ENCODE measurements around the gene PRPSAP2.
A peak's percentile ranks its signal among the peaks of the same experiment; 100 is the strongest.
"Not testable (repeated sequence)": the region's sequence is repeated elsewhere in the genome, so short reads cannot be mapped to it uniquely, and the experiment has no call there.

PRPSAP2 gene, protein sequence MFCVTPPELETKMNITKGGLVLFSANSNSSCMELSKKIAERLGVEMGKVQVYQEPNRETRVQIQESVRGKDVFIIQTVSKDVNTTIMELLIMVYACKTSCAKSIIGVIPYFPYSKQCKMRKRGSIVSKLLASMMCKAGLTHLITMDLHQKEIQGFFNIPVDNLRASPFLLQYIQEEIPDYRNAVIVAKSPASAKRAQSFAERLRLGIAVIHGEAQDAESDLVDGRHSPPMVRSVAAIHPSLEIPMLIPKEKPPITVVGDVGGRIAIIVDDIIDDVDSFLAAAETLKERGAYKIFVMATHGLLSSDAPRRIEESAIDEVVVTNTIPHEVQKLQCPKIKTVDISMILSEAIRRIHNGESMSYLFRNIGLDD

DNA sequence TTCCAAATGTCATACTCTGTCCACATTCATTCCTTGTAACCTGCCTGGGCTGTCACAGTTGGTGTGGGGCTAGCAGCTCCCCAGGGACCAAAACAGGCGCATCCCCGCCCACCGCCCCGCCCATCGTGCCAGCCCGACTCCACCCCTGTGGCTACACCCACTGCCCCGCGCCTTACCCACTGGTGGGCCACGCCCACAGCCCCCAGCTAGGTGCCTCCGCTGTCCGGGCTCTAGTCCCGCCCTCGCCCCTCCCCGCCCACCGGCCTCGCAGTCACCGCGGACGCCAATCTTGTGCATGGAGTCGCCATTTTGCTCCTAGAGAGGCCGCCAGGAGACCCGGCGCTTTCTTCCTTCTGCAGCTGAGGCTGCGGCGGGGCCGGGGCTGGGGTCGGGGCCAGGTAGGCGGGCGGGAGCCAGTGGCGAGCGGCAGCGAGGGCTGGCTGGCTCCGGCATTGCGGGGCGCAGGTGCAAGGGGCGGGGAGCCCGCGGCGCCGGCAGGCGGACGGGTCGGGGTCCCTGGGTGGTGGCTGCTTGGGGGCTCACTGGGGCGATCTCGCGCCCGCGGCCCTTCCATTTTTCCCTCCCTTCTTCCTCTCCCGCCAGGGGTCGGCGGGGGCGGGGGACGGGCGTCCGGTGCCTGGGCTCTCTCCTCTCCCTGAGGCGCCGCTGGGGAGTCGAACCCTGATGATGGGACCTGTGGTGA is at the start of gene PRPSAP2:
Gene PRPSAP2 (plus strand): TSS at position 268 of the 703 bp plus-strand sequence. CDS start 7,703 bp downstream, outside the sequence.
- peaks cover 5% of the 10 kb centered on the region; the same call in 1 of the 2 replicates for H3K4me1 ChIP-seq (ENCODE audit: insufficient read depth, low read length)
- no peaks in the 10 kb centered on the region for H3K36me3 ChIP-seq (ENCODE audit: insufficient read depth, low read length)
- H3K9me3 ChIP-seq (ENCODE audit: control insufficient read depth, insufficient read depth, low read length), result no peaks in the 10 kb centered on the region
- peak within 1 kb of the TSS; percentile 95 for H3K9ac ChIP-seq (ENCODE audit: low read depth, low read length)

DNA sequence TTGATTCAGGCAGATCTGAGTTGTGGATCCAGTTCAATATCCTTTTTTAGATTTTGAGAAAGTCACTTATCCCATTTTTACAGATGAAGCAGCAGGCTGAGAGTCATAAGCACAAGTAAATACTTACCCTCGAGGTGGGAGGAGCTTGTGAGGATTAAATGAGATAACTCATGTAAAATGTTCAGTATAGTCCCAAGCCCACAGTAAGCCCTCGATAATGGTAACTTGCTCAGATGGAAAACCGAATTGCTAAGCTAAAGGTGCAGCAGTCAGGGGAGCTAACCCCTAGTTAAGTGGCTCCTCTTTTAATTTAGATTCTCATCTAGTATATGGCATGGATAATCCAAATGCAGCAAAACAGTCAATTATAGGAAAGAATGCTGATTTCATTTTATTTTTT is 42.0 kb upstream of the PRPSAP2 start:
- H3K9ac ChIP-seq (ENCODE audit: low read depth, low read length); H3K9me3 ChIP-seq (ENCODE audit: control insufficient read depth, insufficient read depth, low read length); H3K36me3 ChIP-seq (ENCODE audit: insufficient read depth, low read length); H3K4me1 ChIP-seq (ENCODE audit: insufficient read depth, low read length): not testable (repeated sequence)

DNA sequence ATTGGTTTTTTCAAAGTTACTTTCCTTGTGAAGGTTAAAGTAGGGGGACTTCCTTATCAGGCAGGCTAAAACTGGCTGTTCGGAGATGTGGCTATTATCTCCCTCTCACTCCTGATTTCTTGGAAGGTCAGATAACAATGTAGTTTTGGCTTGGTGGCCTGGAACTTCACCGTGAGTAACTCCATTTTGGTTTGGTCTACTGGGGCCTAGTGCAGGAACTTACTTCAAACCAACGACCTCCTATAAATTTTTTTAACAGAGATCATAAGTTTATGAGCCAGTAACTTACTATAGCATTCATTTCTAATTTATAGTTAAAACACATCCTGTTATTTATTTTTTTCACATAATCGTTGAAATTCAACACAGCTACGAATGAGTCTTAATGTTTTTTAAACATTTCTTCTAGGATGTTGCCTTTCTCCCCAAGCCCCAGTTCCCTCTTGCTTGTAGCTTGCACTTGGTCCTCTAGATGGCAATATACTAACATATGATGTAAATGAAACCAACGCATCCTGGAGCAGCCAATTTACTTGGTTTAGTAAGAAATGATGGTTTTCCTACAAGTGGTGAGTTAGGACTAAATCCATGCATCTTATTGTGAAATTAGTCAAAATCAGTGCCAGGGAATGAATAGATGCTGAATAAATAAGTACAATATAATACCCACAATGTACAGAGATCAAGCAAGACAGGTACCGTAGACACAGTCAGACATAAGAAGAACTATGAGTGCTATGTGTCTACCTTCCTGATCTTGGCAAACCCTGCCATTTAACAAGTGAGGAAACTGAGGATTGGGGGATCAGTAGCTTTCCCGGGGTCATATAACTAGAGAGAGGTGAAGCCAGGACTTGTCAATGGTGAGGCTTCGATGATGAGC is 41.2 kb upstream of the PRPSAP2 start:
- not testable (repeated sequence) for H3K9ac ChIP-seq (ENCODE audit: low read depth, low read length); H3K9me3 ChIP-seq (ENCODE audit: control insufficient read depth, insufficient read depth, low read length); H3K4me1 ChIP-seq (ENCODE audit: insufficient read depth, low read length); H3K36me3 ChIP-seq (ENCODE audit: insufficient read depth, low read length)

DNA sequence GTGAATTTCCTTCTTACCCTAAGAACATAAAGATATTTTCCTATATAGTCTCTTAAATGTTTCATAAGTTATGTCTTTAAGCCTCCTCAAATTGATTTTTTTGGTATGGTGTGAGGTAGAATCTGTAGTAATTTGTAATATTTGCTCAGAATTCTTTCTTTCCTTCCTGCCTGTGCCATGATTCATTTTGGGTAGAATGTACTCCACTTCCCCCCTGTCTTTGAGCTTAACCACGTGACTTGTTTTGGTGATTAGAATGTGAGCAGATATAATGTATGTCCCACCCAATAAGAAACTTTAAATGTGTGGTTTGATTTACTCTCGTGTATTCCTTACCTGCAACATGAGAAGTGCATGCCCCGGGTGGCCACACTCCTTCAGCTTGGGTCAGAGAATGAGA is 36.5 kb upstream of the PRPSAP2 start:
- H3K9me3 ChIP-seq (ENCODE audit: control insufficient read depth, insufficient read depth, low read length); H3K4me1 ChIP-seq (ENCODE audit: insufficient read depth, low read length); H3K36me3 ChIP-seq (ENCODE audit: insufficient read depth, low read length); H3K9ac ChIP-seq (ENCODE audit: low read depth, low read length): not testable (repeated sequence)

DNA sequence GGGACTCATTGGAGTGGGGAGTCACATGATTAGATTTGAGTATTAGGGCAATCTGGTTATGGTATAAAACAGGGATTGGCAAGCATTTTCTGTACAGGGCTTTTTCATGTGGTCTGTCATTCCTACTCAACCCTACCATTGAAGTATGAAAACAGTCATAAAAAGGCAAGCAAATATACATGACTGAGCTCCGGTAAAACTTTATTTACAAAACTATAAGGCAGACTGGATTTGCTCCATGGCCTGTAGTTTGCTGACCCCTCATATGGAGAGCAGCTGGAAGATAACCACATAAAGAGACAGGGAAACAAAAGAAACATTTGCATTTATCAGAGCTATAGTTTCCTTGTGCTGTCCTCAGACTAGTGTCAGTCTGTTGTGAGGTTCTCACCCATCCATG is 30.3 kb upstream of the PRPSAP2 start:
- H3K36me3 ChIP-seq (ENCODE audit: insufficient read depth, low read length); H3K4me1 ChIP-seq (ENCODE audit: insufficient read depth, low read length); H3K9ac ChIP-seq (ENCODE audit: low read depth, low read length); H3K9me3 ChIP-seq (ENCODE audit: control insufficient read depth, insufficient read depth, low read length): not testable (repeated sequence)

DNA sequence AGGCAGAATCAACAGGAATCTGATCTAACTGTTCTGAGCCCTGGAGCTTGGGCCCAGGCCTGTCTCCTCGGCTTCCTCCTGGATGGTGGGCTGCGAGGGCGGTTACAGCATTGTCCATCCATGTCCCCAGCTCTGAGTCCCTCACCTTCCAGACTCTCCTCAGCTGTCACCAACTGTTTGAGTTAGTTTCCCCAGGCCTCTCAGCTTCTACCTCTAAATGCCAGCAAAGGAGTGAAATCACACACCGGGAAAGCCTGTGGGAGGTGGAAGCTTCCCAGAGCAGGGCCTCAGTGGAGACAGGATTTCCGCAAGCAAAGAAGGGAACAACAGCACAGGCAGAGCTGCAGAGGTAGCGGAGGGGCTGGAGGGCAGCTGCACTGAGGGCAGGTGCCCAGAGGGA is 9.4 kb upstream of the PRPSAP2 start:
- Histone ChIP-seq H3K36me3 (ENCODE audit: insufficient read depth, low read length) (no peaks in the 10 kb centered on the region), H3K9ac (ENCODE audit: low read depth, low read length) (no peak overlapping the region), H3K4me1 (ENCODE audit: insufficient read depth, low read length) (no peaks in the 10 kb centered on the region), H3K9me3 (ENCODE audit: control insufficient read depth, insufficient read depth, low read length) (no peaks in the 10 kb centered on the region)

DNA sequence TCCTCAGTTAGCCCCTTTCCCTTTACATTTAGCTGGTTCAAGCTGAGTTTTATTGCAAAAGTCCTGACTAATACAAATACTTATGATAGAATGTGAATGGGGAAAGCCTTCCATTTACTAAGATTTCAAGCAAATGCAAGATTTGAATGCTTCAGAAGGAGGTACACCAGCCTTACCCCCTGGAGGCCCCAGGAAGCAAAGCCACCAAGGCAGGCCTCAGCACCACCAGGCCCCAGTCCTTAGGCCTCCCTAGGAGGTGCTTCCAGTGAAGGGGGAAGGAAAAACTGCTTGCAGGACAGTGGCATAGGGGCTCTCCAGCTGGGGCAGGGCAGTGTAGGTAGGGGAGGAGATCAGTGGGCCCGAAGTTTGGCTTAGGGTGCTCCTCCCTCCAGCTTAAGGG is 7.3 kb upstream of the PRPSAP2 start:
- no peaks in the 10 kb centered on the region for H3K4me1 ChIP-seq (ENCODE audit: insufficient read depth, low read length)
- no peak overlapping the region for H3K9ac ChIP-seq (ENCODE audit: low read depth, low read length)
- no peaks in the 10 kb centered on the region for H3K9me3 ChIP-seq (ENCODE audit: control insufficient read depth, insufficient read depth, low read length)
- no peaks in the 10 kb centered on the region for H3K36me3 ChIP-seq (ENCODE audit: insufficient read depth, low read length)

DNA sequence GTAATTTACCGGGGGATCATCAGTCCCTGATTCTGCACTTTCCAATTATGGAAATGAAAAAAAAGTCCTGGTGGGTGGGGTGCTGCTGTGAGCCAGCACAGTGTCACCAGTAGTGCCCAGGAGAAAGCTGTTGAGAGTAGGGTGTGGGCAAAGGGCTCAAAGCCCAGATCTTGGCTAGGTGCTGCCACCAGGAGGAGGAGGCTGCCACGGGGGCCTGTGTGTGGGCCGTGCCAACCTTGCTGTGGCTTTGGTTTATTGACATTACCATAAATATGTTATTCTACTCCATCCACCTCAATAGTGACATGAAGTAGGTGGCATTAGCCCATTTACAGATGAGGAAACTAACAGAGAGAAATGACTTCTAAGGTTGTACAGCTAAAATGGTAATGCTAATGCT is 6.7 kb upstream of the PRPSAP2 start:
- Histone ChIP-seq H3K9me3 (ENCODE audit: control insufficient read depth, insufficient read depth, low read length) (no peaks in the 10 kb centered on the region), H3K36me3 (ENCODE audit: insufficient read depth, low read length) (no peaks in the 10 kb centered on the region), H3K9ac (ENCODE audit: low read depth, low read length) (no peak overlapping the region), H3K4me1 (ENCODE audit: insufficient read depth, low read length) (no peaks in the 10 kb centered on the region)

DNA sequence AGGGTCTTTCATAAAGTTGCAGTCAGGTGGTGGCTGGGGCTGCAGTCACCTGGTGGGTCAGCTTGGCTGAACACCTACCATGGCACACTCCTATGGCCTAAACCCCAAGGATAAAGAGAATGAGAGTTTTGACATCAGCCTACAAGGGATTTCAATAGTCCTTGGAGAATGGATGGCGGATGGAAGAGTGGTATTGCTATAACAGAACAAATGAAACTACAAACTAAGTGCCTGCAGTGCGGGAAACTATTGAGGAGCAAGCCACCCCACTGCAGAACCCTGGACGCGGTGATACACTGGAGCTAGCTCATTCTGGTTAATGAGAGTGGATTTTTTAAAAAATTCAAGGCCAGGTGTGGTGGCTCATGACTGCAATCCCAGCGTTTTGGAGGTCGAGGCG is 3.0 kb upstream of the PRPSAP2 start:
- Histone ChIP-seq H3K9me3 (ENCODE audit: control insufficient read depth, insufficient read depth, low read length) (no peaks in the 10 kb centered on the region), H3K9ac (ENCODE audit: low read depth, low read length) (no peak overlapping the region), H3K4me1 (ENCODE audit: insufficient read depth, low read length) (peaks cover 5% of the 10 kb centered on the region; the same call in 1 of the 2 replicates), H3K36me3 (ENCODE audit: insufficient read depth, low read length) (no peaks in the 10 kb centered on the region)

DNA sequence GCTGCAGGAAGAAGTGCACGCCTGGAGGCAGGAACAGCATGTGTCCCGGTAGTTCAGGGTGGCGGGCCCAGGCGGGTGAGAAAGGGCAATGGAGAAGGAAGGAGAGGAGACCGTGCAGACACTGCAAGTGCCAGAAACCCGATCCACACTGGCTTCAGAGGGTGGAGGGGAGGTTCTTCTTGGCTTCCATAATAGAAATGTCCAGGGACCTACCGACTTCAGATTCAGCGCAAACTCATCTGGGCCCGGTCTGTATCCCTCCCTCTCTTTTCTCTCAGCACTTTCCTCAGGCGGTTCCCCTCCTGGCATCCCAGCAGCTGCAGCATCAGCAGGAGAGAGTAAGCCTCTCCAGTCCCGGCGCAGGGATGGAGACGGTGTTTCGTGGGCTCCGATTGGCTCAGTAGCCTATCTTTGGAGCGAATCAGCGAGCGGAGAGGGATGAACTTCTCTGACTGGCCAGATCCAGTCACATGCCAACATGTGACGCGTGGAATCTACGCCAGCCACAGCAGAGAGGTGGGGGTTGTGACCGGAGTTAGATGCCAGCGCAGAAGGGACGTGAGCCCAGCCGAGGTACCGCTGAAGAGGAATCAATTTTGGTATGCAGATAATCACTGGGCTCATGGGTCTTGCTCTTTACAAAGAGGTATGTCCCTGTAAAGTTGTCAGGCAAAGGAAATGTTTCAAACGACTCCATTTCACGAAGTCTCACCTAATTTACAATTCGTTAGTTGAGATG is 1.9 kb upstream of the PRPSAP2 start:
- H3K9me3 ChIP-seq (ENCODE audit: control insufficient read depth, insufficient read depth, low read length), result no peaks in the 10 kb centered on the region
- H3K36me3 ChIP-seq (ENCODE audit: insufficient read depth, low read length), result no peaks in the 10 kb centered on the region
- H3K9ac ChIP-seq (ENCODE audit: low read depth, low read length), result peak overlapping the region; percentile 64
- peaks cover 5% of the 10 kb centered on the region; the same call in 1 of the 2 replicates for H3K4me1 ChIP-seq (ENCODE audit: insufficient read depth, low read length)

DNA sequence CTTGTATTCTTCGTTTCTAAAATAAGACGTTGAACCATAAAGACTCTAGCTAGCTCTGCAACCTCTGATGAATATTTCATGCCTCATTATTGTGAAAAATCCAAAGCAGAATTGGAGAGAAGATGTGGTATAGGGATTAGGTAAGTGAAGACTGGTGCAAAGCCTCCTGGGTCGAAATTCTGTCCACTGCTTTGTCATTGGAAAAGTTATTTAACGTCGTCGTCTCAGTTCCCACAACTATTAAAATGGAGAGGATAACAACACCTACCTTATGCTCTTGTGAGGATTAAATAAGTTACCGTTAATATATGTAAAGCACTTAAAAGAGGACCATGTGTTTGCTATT is 1.4 kb upstream of the PRPSAP2 start:
- peaks cover 5% of the 10 kb centered on the region; the same call in 1 of the 2 replicates for H3K4me1 ChIP-seq (ENCODE audit: insufficient read depth, low read length)
- H3K9me3 ChIP-seq (ENCODE audit: control insufficient read depth, insufficient read depth, low read length), result no peaks in the 10 kb centered on the region
- H3K9ac ChIP-seq (ENCODE audit: low read depth, low read length), result peak overlapping the region; percentile 64
- no peaks in the 10 kb centered on the region for H3K36me3 ChIP-seq (ENCODE audit: insufficient read depth, low read length)

DNA sequence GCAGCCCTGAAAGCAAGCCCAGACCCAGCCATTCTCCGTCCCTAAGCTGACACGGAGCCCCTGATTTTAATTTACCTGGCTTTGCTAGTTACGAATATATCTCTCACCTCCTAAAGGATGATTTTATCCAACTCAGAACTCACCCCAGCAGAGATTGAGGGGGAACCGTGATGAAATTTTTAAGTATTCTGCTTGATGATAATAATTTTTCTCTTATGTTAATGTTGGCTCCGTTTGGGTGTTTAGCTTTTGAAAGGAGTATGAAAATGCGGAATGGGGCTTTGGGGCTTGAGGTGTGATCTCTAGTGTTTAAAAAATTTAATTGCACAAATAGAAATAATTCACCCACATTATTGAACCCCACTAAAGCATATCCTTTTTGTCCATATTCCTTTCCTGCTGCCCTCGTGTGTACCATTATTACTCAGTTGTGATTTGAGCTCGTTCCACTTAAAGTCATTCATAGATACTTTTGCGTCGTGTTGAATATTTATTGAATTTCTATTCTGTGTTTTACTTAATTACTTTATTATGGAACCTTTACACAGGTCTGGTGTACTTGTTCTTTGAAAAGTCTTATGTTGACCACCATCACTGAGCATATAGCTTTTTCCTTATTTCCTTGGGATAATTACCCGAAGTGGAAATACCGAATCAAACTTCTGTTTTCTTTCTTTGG is 775 bp downstream of the PRPSAP2 start:
- no peaks in the 10 kb centered on the region for H3K36me3 ChIP-seq (ENCODE audit: insufficient read depth, low read length)
- no peaks in the 10 kb centered on the region for H3K9me3 ChIP-seq (ENCODE audit: control insufficient read depth, insufficient read depth, low read length)
- H3K9ac ChIP-seq (ENCODE audit: low read depth, low read length), result peak overlapping the region; percentile 95
- peaks cover 5% of the 10 kb centered on the region; the same call in 1 of the 2 replicates for H3K4me1 ChIP-seq (ENCODE audit: insufficient read depth, low read length)

DNA sequence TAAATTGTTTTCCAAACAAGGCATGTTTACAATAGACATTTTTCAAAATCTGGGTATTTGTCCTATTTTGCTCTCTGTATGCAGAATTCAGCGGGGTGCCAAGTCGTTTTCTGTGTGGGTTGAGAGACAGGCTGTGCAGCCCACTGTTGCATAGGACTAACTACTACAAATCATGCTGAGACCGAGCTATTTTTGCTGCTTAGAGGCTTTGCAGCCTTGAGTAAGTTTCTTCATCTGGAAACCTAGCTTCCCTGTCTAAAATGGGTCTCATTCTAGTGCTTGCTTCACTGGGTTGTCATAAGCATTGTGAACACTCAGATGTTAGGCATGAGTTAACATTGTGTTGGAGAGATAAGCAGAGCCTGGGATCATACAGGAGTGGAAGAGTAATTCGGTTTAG is 1.3 kb downstream of the PRPSAP2 start:
- no peaks in the 10 kb centered on the region for H3K9me3 ChIP-seq (ENCODE audit: control insufficient read depth, insufficient read depth, low read length)
- peaks cover 5% of the 10 kb centered on the region; the same call in 1 of the 2 replicates for H3K4me1 ChIP-seq (ENCODE audit: insufficient read depth, low read length)
- H3K9ac ChIP-seq (ENCODE audit: low read depth, low read length), result peak overlapping the region; percentile 95
- no peaks in the 10 kb centered on the region for H3K36me3 ChIP-seq (ENCODE audit: insufficient read depth, low read length)
